Retina (tissue), 1 donor: ENCODE results near the gene WDR86.

Experiments
- DNase-seq: peaks from one replicate; pipeline ENCODE4 v3.0.0-alpha.2; 2016

WDR86 gene

GRCh38 chr7:151426904-151427704 lies 17.3 kb upstream of the WDR86 start:
- no peak for DNase-seq

GRCh38 chr7:151426441-151426903 lies 16.6 kb upstream of the WDR86 start:
- no peak for DNase-seq

- DNase-seq = no peak
These were observed 16.0 kb upstream of the WDR86 start for GRCh38 chr7:151425670-151426440.

GRCh38 chr7:151424799-151425198 lies 15.0 kb upstream of the WDR86 start:
- no peak for DNase-seq

GRCh38 chr7:151423936-151424335 lies 14.1 kb upstream of the WDR86 start:
- no peak for DNase-seq

GRCh38 chr7:151423226-151423625 lies 13.4 kb upstream of the WDR86 start:
- DNase-seq = no peak

- no peak for DNase-seq
These were observed 12.4 kb upstream of the WDR86 start for GRCh38 chr7:151422212-151422611.

- DNase-seq = no peak
These were observed 10.3 kb upstream of the WDR86 start for GRCh38 chr7:151420144-151420543.

- DNase-seq = no peak
These were observed 7.1 kb upstream of the WDR86 start for GRCh38 chr7:151416941-151417315.

GRCh38 chr7:151416112-151416940 lies 6.5 kb upstream of the WDR86 start:
- no peak for DNase-seq

GRCh38 chr7:151415375-151416105 lies 5.7 kb upstream of the WDR86 start:
- no peak for DNase-seq

- DNase-seq = no peak
These were observed 3.4 kb upstream of the WDR86 start for GRCh38 chr7:151413241-151413640.

- no peak for DNase-seq
These were observed 2.5 kb upstream of the WDR86 start for GRCh38 chr7:151412318-151412717.

GRCh38 chr7:151411551-151411950 lies 1.7 kb upstream of the WDR86 start:
- peak; percentile 20 for DNase-seq

GRCh38 chr7:151410405-151411390 lies 860 bp upstream of the WDR86 start:
- DNase-seq = peak; percentile 86

GRCh38 chr7:151408839-151409666 lies 785 bp downstream of the WDR86 start:
- peak; percentile 50 for DNase-seq

- DNase-seq = no peak
These were observed 1.4 kb downstream of the WDR86 start for GRCh38 chr7:151408498-151408838.

- DNase-seq = no peak
These were observed 2.8 kb downstream of the WDR86 start for GRCh38 chr7:151406886-151407583.

GRCh38 chr7:151406051-151406875 lies 3.6 kb downstream of the WDR86 start:
- DNase-seq = no peak
